Stomach (tissue), 9 donors: ENCODE results near the gene ANKRD44. TPM values are rescaled to one million over a fixed set of nuclear protein-coding genes. Genes with fewer than 3 reads are reported as not detected.

Experiments used
- DNase-seq, 2 donors: peaks; one replicate each; pipeline versions ENCODE4 v3.0.0 to v3.0.0-alpha.2; 2013 to 2019
- H3K27ac ChIP-seq, 5 donors: fragments of 200-600 bp in 4 of 5; sonication (generic) in 4 of 5; one replicate each; pipeline ENCODE4 v1.5.1; 2013 to 2019; ENCODE audit warnings: mild to moderate bottlenecking in 1 of 5, moderate library complexity in 1 of 5
- H3K27me3 ChIP-seq, 3 donors: fragments of 200-600 bp; sonication (generic); one replicate each; pipeline ENCODE4 v1.5.1; 2017 to 2019; ENCODE audit warnings: mixed run types in 1 of 3
- H3K36me3 ChIP-seq, 4 donors: fragments of 200-600 bp; sonication (generic); 1 replicate in 3 of 4; 2 replicates in 1 of 4; pipeline ENCODE4 v1.5.1; 2016 to 2019
- H3K4me1 ChIP-seq, 4 donors: fragments of 200-600 bp; sonication (generic); one replicate each; pipeline ENCODE4 v1.5.1; 2016 to 2019
- H3K4me3 ChIP-seq, 4 donors: fragments of 200-600 bp; sonication (generic) in 3 of 4; one replicate each; pipeline ENCODE4 v1.5.1; 2016 to 2019; ENCODE audit warnings: mild to moderate bottlenecking in 1 of 4
- H3K9me3 ChIP-seq, 4 donors: fragments of 200-600 bp; sonication (generic); one replicate each; pipeline ENCODE4 v1.5.1; 2016 to 2019
- EP300 ChIP-seq: sonication (generic); formaldehyde crosslinking; IDR thresholded peaks from one replicate; pipeline ENCODE4 v1.6.1; 2017; ENCODE audit warnings: antibody characterized with exemption
- POLR2A ChIP-seq, 4 donors: fragments of 450-650 bp; IDR thresholded peaks; one replicate each; pipeline ENCODE4 v1.6.1; 2016; ENCODE audit warnings: antibody characterized with exemption in 4 of 4, control low read depth in 2 of 4, mild to moderate bottlenecking in 1 of 4, moderate library complexity in 1 of 4
- POLR2AphosphoS5 ChIP-seq, 3 donors: sonication (generic); formaldehyde crosslinking; IDR thresholded peaks; one replicate each; pipeline ENCODE4 v1.6.1; 2016; ENCODE audit warnings: antibody characterized with exemption in 3 of 3
- WGBS, 5 donors: extraction: QIAGEN DNeasy Blood & Tissue Kit in 3 of 5; methylation state at CpG; one replicate each; pipeline versions ENCODE4 v1.1.5 to v1.1.7; 2013 to 2018; 5-methylcytosine and 5-hydroxymethylcytosine counted together
- intact Hi-C: fragments of 100-400 bp; cut with DNase I; formaldehyde crosslinking; loops from one replicate; pipeline ENCODE4 v1.15.1; 2023; ENCODE audit warnings: low total_unique reads
- polyA plus RNA-seq, 3 donors: library from polyadenylated mRNA; stranded (reverse); fragments of 200-250 nt; gene quantifications; one replicate each; pipeline ENCODE4 v1.2.3, GENCODE V29; 2013
- total RNA-seq, 5 donors: library from RNA; depleted of rRNA; stranded (reverse); fragments of >200 nt; gene quantifications; one replicate each; pipeline versions ENCODE4 v1.1.0 to v1.2.3, GENCODE V29; 2014 to 2016
- TF ChIP-seq, protein P1 (sequence below), 7 experiments: fragments of 450-650 bp in 4 of 7; fragments of 200-600 bp in 3 of 7; sonication (generic) in 3 of 7; IDR thresholded peaks; one replicate each; pipeline ENCODE4 v1.5.1; 2016 to 2019; ENCODE audit warnings: antibody characterized with exemption in 7 of 7, control low read depth in 2 of 7, mild to moderate bottlenecking in 1 of 7
- donor health status: healthy with polysubstance abuse.
- donor health status: Bipolar disorder and iron deficiency.
- donor health status: healthy.

Gene ANKRD44
- total and polyA plus RNA-seq, 8 donors, result 1.2 to 58.4 (median 7.0) TPM

DNA sequence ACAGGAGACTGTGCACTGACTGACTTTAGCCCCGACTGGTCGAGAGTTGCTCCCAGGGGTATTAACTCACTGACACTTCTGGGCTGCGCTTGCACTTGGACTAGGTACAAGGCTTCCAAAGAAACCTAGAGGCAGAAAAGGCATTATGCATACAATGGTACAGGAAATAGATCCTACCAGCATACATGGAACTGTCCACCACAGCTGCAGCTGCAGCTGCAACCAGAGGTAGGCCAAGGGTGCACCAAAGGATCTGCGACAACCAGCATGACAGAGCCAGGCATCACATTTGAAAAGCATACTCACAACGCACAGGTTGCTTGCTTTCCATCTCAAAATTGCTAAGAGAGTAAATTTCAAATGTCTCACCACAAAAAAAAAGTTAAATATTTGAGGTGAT lies 361.5 kb downstream of the ANKRD44 start:
- no peak for DNase-seq
- H3K4me1 ChIP-seq, result no peaks in the 10 kb centered on the region
- WGBS, 5 donors, result 70 to 75% (median 71%) methylated on average over 5 of the region's 5 CpGs
- H3K27me3 ChIP-seq, result no peaks in the 10 kb centered on the region
- H3K4me3 ChIP-seq, result no peak overlapping the region
- no peaks in the 10 kb centered on the region for H3K9me3 ChIP-seq
- intact Hi-C loops, result no loop called here
- no peak overlapping the region for H3K27ac ChIP-seq
- H3K36me3 ChIP-seq, result no peaks in the 10 kb centered on the region
- TF ChIP-seq POLR2A (IDR thresholded peaks at IDR 0.05) (no peak), POLR2AphosphoS5 (IDR thresholded peaks at IDR 0.05) (no peak), EP300 (no peak)
- TF ChIP-seq, protein P1, sequence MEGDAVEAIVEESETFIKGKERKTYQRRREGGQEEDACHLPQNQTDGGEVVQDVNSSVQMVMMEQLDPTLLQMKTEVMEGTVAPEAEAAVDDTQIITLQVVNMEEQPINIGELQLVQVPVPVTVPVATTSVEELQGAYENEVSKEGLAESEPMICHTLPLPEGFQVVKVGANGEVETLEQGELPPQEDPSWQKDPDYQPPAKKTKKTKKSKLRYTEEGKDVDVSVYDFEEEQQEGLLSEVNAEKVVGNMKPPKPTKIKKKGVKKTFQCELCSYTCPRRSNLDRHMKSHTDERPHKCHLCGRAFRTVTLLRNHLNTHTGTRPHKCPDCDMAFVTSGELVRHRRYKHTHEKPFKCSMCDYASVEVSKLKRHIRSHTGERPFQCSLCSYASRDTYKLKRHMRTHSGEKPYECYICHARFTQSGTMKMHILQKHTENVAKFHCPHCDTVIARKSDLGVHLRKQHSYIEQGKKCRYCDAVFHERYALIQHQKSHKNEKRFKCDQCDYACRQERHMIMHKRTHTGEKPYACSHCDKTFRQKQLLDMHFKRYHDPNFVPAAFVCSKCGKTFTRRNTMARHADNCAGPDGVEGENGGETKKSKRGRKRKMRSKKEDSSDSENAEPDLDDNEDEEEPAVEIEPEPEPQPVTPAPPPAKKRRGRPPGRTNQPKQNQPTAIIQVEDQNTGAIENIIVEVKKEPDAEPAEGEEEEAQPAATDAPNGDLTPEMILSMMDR (IDR thresholded peaks at IDR 0.05), result no peak

DNA sequence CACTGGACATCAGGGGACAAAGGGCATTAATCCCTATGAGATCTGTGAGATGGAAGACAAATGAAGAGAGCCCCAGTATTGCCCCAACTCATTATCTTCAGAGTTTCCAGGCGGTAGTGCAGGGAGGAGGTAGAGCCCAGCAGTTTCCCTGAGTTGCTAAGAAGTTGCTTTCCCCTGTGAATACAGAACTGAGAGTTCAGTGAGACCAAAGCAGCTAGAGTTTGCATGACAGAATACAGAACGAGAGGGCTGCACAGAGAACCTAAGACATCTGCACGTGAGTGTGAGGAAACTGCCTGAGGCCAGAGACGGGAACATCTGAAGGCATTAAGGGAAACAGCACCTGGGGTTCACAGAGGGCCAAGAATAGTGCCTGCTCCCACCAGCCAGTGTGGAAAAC lies 366.0 kb downstream of the ANKRD44 start:
- no peaks in the 10 kb centered on the region for H3K9me3 ChIP-seq
- H3K36me3 ChIP-seq, result no peaks in the 10 kb centered on the region
- no peak for DNase-seq
- H3K4me3 ChIP-seq, result no peak overlapping the region
- intact Hi-C loops, result no loop called here
- H3K27me3 ChIP-seq, result no peaks in the 10 kb centered on the region
- TF ChIP-seq, protein P1 (IDR thresholded peaks at IDR 0.05), result no peak
- TF ChIP-seq POLR2A (IDR thresholded peaks at IDR 0.05), result no peak
- no peak for TF ChIP-seq POLR2AphosphoS5 (IDR thresholded peaks at IDR 0.05)
- TF ChIP-seq EP300, result no peak
- H3K4me1 ChIP-seq, result no peaks in the 10 kb centered on the region
- 62 to 69% (median 67%) methylated on average over 4 of the region's 4 CpGs for WGBS, 5 donors
- no peak overlapping the region for H3K27ac ChIP-seq

DNA sequence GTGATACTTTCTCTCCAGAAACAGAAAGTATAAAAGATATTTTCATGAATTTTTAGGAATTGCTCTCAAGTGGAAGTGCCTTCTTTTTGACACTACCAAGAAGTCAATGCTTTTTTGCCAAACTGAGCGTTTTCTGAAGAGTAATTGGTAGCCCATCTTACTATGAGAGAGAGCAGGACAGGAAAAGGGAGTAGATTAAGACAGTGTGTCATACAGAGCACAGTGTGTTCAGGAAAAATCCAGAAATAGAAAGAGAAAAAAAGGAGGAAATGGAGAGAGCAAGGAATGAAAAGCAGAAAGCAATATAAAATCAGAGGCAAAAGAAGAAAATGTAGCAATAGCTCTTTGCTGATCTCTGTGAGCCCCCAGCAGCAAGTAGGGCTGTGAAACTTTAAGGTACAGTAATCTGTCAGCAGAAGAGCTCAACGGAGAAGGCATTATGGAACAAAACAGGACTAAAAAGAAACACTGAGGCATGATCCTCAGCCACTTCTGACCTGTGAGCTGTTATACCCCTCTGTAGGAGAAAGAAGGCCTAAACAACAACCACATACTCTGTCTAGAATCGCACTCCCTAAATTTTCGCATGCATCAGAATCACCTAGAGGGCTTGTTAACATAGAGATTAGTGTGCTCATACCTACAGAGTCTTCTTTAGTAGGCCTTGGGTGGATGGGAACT lies 369.0 kb downstream of the ANKRD44 start:
- H3K4me1 ChIP-seq, result no peaks in the 10 kb centered on the region
- H3K27ac ChIP-seq, result no peak overlapping the region
- TF ChIP-seq EP300, result no peak
- no peak for TF ChIP-seq POLR2AphosphoS5 (IDR thresholded peaks at IDR 0.05)
- TF ChIP-seq POLR2A (IDR thresholded peaks at IDR 0.05), result no peak
- TF ChIP-seq, protein P1 (IDR thresholded peaks at IDR 0.05), result no peak
- H3K36me3 ChIP-seq, result no peaks in the 10 kb centered on the region
- no peaks in the 10 kb centered on the region for H3K9me3 ChIP-seq
- no peak overlapping the region for H3K4me3 ChIP-seq
- intact Hi-C loops, result no loop called here
- WGBS, 5 donors, result 81 to 88% (median 84%) methylated on average over 4 of the region's 4 CpGs
- H3K27me3 ChIP-seq, result no peaks in the 10 kb centered on the region
- DNase-seq, result no peak

DNA sequence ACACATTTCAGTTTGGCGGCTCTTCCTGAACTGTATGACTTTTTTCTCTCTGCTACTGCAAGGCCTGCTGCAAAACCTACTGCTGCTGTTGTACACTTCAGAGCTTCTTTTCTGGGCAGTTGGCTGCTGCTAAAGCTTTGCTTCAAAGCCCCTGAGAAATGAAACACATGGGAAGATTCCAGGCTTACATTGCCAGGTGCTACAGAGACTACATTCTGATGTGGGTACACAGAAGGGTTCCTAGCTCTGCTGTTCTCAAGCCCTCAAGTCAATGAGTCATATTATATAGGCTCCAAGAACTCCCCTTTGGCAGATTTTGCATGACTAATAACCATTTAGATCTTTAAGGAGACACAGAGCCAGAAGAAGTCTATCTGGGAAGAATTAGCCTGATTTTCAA lies 371.2 kb downstream of the ANKRD44 start:
- no peak for DNase-seq
- no peak for TF ChIP-seq POLR2AphosphoS5 (IDR thresholded peaks at IDR 0.05)
- TF ChIP-seq, protein P1 (IDR thresholded peaks at IDR 0.05), result no peak
- no peak for TF ChIP-seq POLR2A (IDR thresholded peaks at IDR 0.05)
- TF ChIP-seq EP300, result no peak
- Histone ChIP-seq H3K4me1 (no peaks in the 10 kb centered on the region), H3K27ac (no peak overlapping the region), H3K36me3 (no peaks in the 10 kb centered on the region), H3K27me3 (no peaks in the 10 kb centered on the region), H3K4me3 (no peak overlapping the region), H3K9me3 (no peaks in the 10 kb centered on the region)
- 86 to 100% (median 94%) methylated on average over 1 of the region's 1 CpG for WGBS, 5 donors
- intact Hi-C loops, result no loop called here

Other genes starting within 250 kb of the ANKRD44 start
- gene SF3B1, start 124.2 kb upstream of the ANKRD44 start, total RNA-seq, result 100 to 1,000 TPM; 154 to 520 (median 382) TPM
- gene SF3B1, start 124.2 kb upstream of the ANKRD44 start, polyA plus RNA-seq, result 100 to 1,000 TPM in 1 of 3 donors, 10 to 100 TPM in 2; 47.4 to 201 (median 51.5) TPM
- gene COQ10B, start 142.8 kb upstream of the ANKRD44 start, total RNA-seq, result 10 to 100 TPM in 3 of 5 donors, 1 to 10 TPM in 2; 2.9 to 47.7 (median 17.0) TPM
- 10 to 100 TPM; 11.0 to 30.1 (median 22.9) TPM for gene COQ10B, start 142.8 kb upstream of the ANKRD44 start, polyA plus RNA-seq
- gene HSPD1, start 189.1 kb upstream of the ANKRD44 start, total RNA-seq, result 100 to 1,000 TPM in 2 of 5 donors, 10 to 100 TPM in 3; 79.9 to 218 (median 98.2) TPM
- gene HSPD1, start 189.1 kb upstream of the ANKRD44 start, polyA plus RNA-seq, result 100 to 1,000 TPM; 143 to 174 (median 147) TPM
- gene HSPE1, start 189.6 kb upstream of the ANKRD44 start, total RNA-seq, result 100 to 1,000 TPM in 2 of 5 donors, 10 to 100 TPM in 3; 27.4 to 122 (median 74.0) TPM
- 100 to 1,000 TPM; 171 to 218 (median 214) TPM for gene HSPE1, start 189.6 kb upstream of the ANKRD44 start, polyA plus RNA-seq
- gene MOB4, start 205.3 kb upstream of the ANKRD44 start, total RNA-seq, result 10 to 100 TPM in 4 of 5 donors, 1 to 10 TPM in 1; 2.6 to 56.0 (median 33.9) TPM
- gene MOB4, start 205.3 kb upstream of the ANKRD44 start, polyA plus RNA-seq, result 10 to 100 TPM; 20.9 to 31.5 (median 23.0) TPM